Fibroblast of lung (primary cell): ENCODE data around the gene TAF6L.

ENCODE experiments used
- CTCF ChIP-seq, 2 donors: IDR thresholded peaks in 1 of 2; conservative IDR thresholded peaks in 1 of 2; 1 replicate in 1 of 2; 2 replicates in 1 of 2; pipeline ENCODE4 v1.5.1; 2011 to 2012; ENCODE audit warnings: low read length in 2 of 2, control low read depth in 1 of 2, inconsistent platforms in 1 of 2, low read depth in 1 of 2, mild to moderate bottlenecking in 1 of 2
- EZH2 ChIP-seq: IDR thresholded peaks from 2 replicates; pipeline ENCODE4 v1.5.1; 2012; ENCODE audit warnings: low read length, control low read depth, mild to moderate bottlenecking; ENCODE audit errors: missing control alignments

GRCh38 chr11:62796281-62796680 lies 25.1 kb downstream of the TAF6L start:
- TF ChIP-seq EZH2 (no peak), CTCF (conservative IDR thresholded peaks at IDR 0.05 in 1 of 2, IDR thresholded peaks at IDR 0.05 in 1 of 2; ENCODE audit: low read depth in 1 of 2, low read length in 2 of 2) (no peak)
